Measurements from ENCODE around the gene RAB8B.

RAB8B gene

GRCh38 chr15:63169788-63170187 lies 19.6 kb upstream of the RAB8B start:
- Mint-ChIP-seq H3K27ac (no peak overlapping the region), H3K9me3 (no peaks in the 10 kb centered on the region)
- ATAC-seq: no peak

GRCh38 chr15:63172376-63172775 lies 17.0 kb upstream of the RAB8B start:
- no peak overlapping the region for H3K4me3 Mint-ChIP-seq
- no peaks in the 10 kb centered on the region for H3K27me3 Mint-ChIP-seq
- ATAC-seq: no peak
- H3K36me3 Mint-ChIP-seq: no peaks in the 10 kb centered on the region
- H3K27ac Mint-ChIP-seq: no peak overlapping the region
- H3K4me1 Mint-ChIP-seq: no peaks in the 10 kb centered on the region
- no peaks in the 10 kb centered on the region for H3K9me3 Mint-ChIP-seq

More at GRCh38 chr15:63169788-63170187, 19.6 kb upstream of the RAB8B start:
- Mint-ChIP-seq H3K36me3 (no peaks in the 10 kb centered on the region), H3K4me3 (no peak overlapping the region), H3K4me1 (no peaks in the 10 kb centered on the region), H3K27me3 (no peaks in the 10 kb centered on the region)

- Mint-ChIP-seq H3K27me3 (no peaks in the 10 kb centered on the region), H3K4me1 (no peaks in the 10 kb centered on the region), H3K9me3 (no peaks in the 10 kb centered on the region), H3K4me3 (no peak overlapping the region), H3K27ac (no peak overlapping the region), H3K36me3 (no peaks in the 10 kb centered on the region)
- no peak for ATAC-seq
Observed at GRCh38 chr15:63172851-63173451, 16.5 kb upstream of the RAB8B start.

GRCh38 chr15:63176302-63176701 lies 13.1 kb upstream of the RAB8B start:
- no peaks in the 10 kb centered on the region for H3K36me3 Mint-ChIP-seq
- no peak overlapping the region for H3K4me3 Mint-ChIP-seq
- no peaks in the 10 kb centered on the region for H3K9me3 Mint-ChIP-seq
- ATAC-seq: no peak
- H3K27ac Mint-ChIP-seq: no peak overlapping the region
- H3K27me3 Mint-ChIP-seq: no peaks in the 10 kb centered on the region
- H3K4me1 Mint-ChIP-seq: no peaks in the 10 kb centered on the region

- no peaks in the 10 kb centered on the region for H3K27me3 Mint-ChIP-seq
- no peaks in the 10 kb centered on the region for H3K36me3 Mint-ChIP-seq
- H3K4me3 Mint-ChIP-seq: no peak overlapping the region
- H3K27ac Mint-ChIP-seq: no peak overlapping the region
- ATAC-seq: no peak
- no peaks in the 10 kb centered on the region for H3K4me1 Mint-ChIP-seq
- H3K9me3 Mint-ChIP-seq: no peaks in the 10 kb centered on the region
Observed at GRCh38 chr15:63178034-63178433, 11.4 kb upstream of the RAB8B start.

GRCh38 chr15:63180746-63181145 lies 8.7 kb upstream of the RAB8B start:
- H3K27ac Mint-ChIP-seq: no peak overlapping the region
- no peaks in the 10 kb centered on the region for H3K27me3 Mint-ChIP-seq
- no peak overlapping the region for H3K4me3 Mint-ChIP-seq
- no peaks in the 10 kb centered on the region for H3K36me3 Mint-ChIP-seq
- ATAC-seq: no peak
- no peaks in the 10 kb centered on the region for H3K9me3 Mint-ChIP-seq
- H3K4me1 Mint-ChIP-seq: no peaks in the 10 kb centered on the region

GRCh38 chr15:63181648-63182047 lies 7.8 kb upstream of the RAB8B start:
- Mint-ChIP-seq H3K27me3 (no peaks in the 10 kb centered on the region), H3K36me3 (no peaks in the 10 kb centered on the region), H3K9me3 (no peaks in the 10 kb centered on the region), H3K27ac (no peak overlapping the region), H3K4me3 (no peak overlapping the region), H3K4me1 (peaks cover 5% of the 10 kb centered on the region)
- ATAC-seq: no peak

- ATAC-seq: no peak
- Mint-ChIP-seq H3K27me3 (no peaks in the 10 kb centered on the region), H3K36me3 (peaks cover 5% of the 10 kb centered on the region), H3K9me3 (no peaks in the 10 kb centered on the region), H3K4me3 (no peak overlapping the region), H3K27ac (no peak overlapping the region), H3K4me1 (peaks cover 21% of the 10 kb centered on the region)
Observed at GRCh38 chr15:63185206-63185605, 4.2 kb upstream of the RAB8B start.

- Mint-ChIP-seq H3K36me3 (peaks cover 8% of the 10 kb centered on the region), H3K4me1 (peaks cover 29% of the 10 kb centered on the region), H3K27ac (no peak overlapping the region), H3K4me3 (no peak overlapping the region), H3K27me3 (no peaks in the 10 kb centered on the region), H3K9me3 (no peaks in the 10 kb centered on the region)
- ATAC-seq: no peak
Observed at GRCh38 chr15:63186065-63186464, 3.3 kb upstream of the RAB8B start.

GRCh38 chr15:63187589-63188226 lies 1.7 kb upstream of the RAB8B start:
- H3K27me3 Mint-ChIP-seq: no peaks in the 10 kb centered on the region
- H3K9me3 Mint-ChIP-seq: no peaks in the 10 kb centered on the region
- H3K27ac Mint-ChIP-seq: peak overlapping the region; percentile 86
- no peak overlapping the region for H3K4me3 Mint-ChIP-seq
- peaks cover 44% of the 10 kb centered on the region for H3K4me1 Mint-ChIP-seq
- no peak for ATAC-seq
- H3K36me3 Mint-ChIP-seq: peaks cover 10% of the 10 kb centered on the region

- peak; percentile 10 for ATAC-seq
- Mint-ChIP-seq H3K9me3 (no peaks in the 10 kb centered on the region), H3K4me1 (peaks cover 47% of the 10 kb centered on the region), H3K27me3 (no peaks in the 10 kb centered on the region), H3K36me3 (peaks cover 12% of the 10 kb centered on the region), H3K4me3 (peak overlapping the region; percentile 97), H3K27ac (peak overlapping the region; percentile 86)
Observed at GRCh38 chr15:63188247-63188925, 1.0 kb upstream of the RAB8B start.

- peak overlapping the region; percentile 97 for H3K4me3 Mint-ChIP-seq
- H3K27me3 Mint-ChIP-seq: no peaks in the 10 kb centered on the region
- peaks cover 20% of the 10 kb centered on the region for H3K36me3 Mint-ChIP-seq
- peak overlapping the region; percentile 86 for H3K27ac Mint-ChIP-seq
- peaks cover 60% of the 10 kb centered on the region for H3K4me1 Mint-ChIP-seq
- no peaks in the 10 kb centered on the region for H3K9me3 Mint-ChIP-seq
- ATAC-seq: no peak
Observed at GRCh38 chr15:63189941-63190768, 749 bp downstream of the RAB8B start.

- Mint-ChIP-seq H3K4me1 (peaks cover 68% of the 10 kb centered on the region), H3K36me3 (peaks cover 28% of the 10 kb centered on the region), H3K9me3 (no peaks in the 10 kb centered on the region), H3K27me3 (no peaks in the 10 kb centered on the region), H3K4me3 (peak overlapping the region; percentile 97), H3K27ac (peak overlapping the region; percentile 86)
- no peak for ATAC-seq
Observed at GRCh38 chr15:63190769-63191649, 1.6 kb downstream of the RAB8B start.

GRCh38 chr15:63191895-63192618 lies 2.7 kb downstream of the RAB8B start:
- peak overlapping the region; percentile 97 for H3K4me3 Mint-ChIP-seq
- peaks cover 67% of the 10 kb centered on the region for H3K4me1 Mint-ChIP-seq
- H3K36me3 Mint-ChIP-seq: peaks cover 28% of the 10 kb centered on the region
- H3K27me3 Mint-ChIP-seq: no peaks in the 10 kb centered on the region
- H3K9me3 Mint-ChIP-seq: no peaks in the 10 kb centered on the region
- peak; percentile 77 for ATAC-seq
- H3K27ac Mint-ChIP-seq: peak overlapping the region; percentile 86

All from stimulated activated memory B cell treated with anti-CD40 and anti-IgM and Interleukin-4, amounts not matched to agents 10 μg/mL and 1 μg/mL and 100 μg/mL, for 72 hours (primary cell).